Uterus (tissue), 4 donors: Measurements from ENCODE around the gene VAV3. TPM values are rescaled to one million over a fixed set of nuclear protein-coding genes. Genes with fewer than 3 reads are reported as not detected.

Source experiments
- DNase-seq, 2 donors: peaks; one replicate each; pipeline ENCODE4 v3.0.0-alpha.2; 2019 to 2020
- H3K27ac ChIP-seq, 2 donors: fragments of 200-600 bp; sonication (generic); 1 replicate in 1 of 2; 2 replicates in 1 of 2; pipeline ENCODE4 v1.5.1; 2016 to 2018
- H3K27me3 ChIP-seq, 2 donors: fragments of 200-600 bp; sonication (generic); one replicate each; pipeline ENCODE4 v1.5.1; 2018 to 2019; ENCODE audit warnings: control low read depth in 1 of 2
- H3K36me3 ChIP-seq, 2 donors: fragments of 200-600 bp; sonication (generic); one replicate each; pipeline ENCODE4 v1.5.1; 2019; ENCODE audit warnings: control low read depth in 1 of 2
- H3K4me1 ChIP-seq, 2 donors: fragments of 200-600 bp; sonication (generic); one replicate each; pipeline ENCODE4 v1.5.1; 2018 to 2019; ENCODE audit warnings: control low read depth in 1 of 2
- H3K4me3 ChIP-seq, 2 donors: fragments of 200-600 bp; sonication (generic); 1 replicate in 1 of 2; 2 replicates in 1 of 2; pipeline ENCODE4 v1.5.1; 2018 to 2019; ENCODE audit warnings: mild to moderate bottlenecking in 1 of 2
- H3K9me3 ChIP-seq, 2 donors: fragments of 200-600 bp; sonication (generic); one replicate each; pipeline ENCODE4 v1.5.1; 2019; ENCODE audit warnings: control low read depth in 1 of 2
- CTCF ChIP-seq, 4 experiments: fragments of 200-600 bp in 2 of 4; fragments of 450-650 bp in 2 of 4; sonication (generic) in 2 of 4; IDR thresholded peaks; one replicate each; pipeline ENCODE4 v1.5.1; 2016 to 2019; ENCODE audit warnings: antibody characterized with exemption in 4 of 4, mild to moderate bottlenecking in 2 of 4, moderate library complexity in 1 of 4
- POLR2A ChIP-seq, 2 donors: fragments of 450-650 bp; IDR thresholded peaks; one replicate each; pipeline ENCODE4 v1.6.1; 2016; ENCODE audit warnings: antibody characterized with exemption in 2 of 2, mild to moderate bottlenecking in 1 of 2, moderate library complexity in 1 of 2
- intact Hi-C: fragments of 100-400 bp; cut with DNase I; formaldehyde crosslinking; loops from one replicate; pipeline ENCODE4 v1.15.1; 2023; ENCODE audit warnings: low total_unique reads
- microRNA-seq: library from miRNA; unstranded; fragments of <30 nt; microRNA quantifications from one replicate; pipeline ENCODE4, GENCODE V29; 2016; ENCODE audit warnings: borderline microRNAs expressed, borderline replicate concordance
- small RNA-seq: library from RNA; depleted of rRNA; stranded (forward); fragments of <200 nt; gene quantifications from one replicate; pipeline ENCODE3, GENCODE V24; 2016
- total RNA-seq, 4 donors: library from RNA; depleted of rRNA in 3 of 4; stranded (reverse); fragments of >200 nt in 3 of 4; gene quantifications; one replicate each; pipeline versions ENCODE4 v1.1.0 to v1.2.4, GENCODE V29; 2014 to 2023
- donor health status: DM: yes; HTN: yes; CAD: no.

VAV3 gene
- total RNA-seq, 4 donors from 2014 or later = 0.88 to 22.5 (median 8.6) TPM

GRCh38 chr1:107524301-107524700, 440.7 kb downstream of the VAV3 start:
- intact Hi-C loops = no loop called here
- Histone ChIP-seq H3K27ac (no peak overlapping the region), H3K27me3 (no peaks in the 10 kb centered on the region), H3K4me3 (no peak overlapping the region), H3K4me1 (no peaks in the 10 kb centered on the region), H3K9me3 (no peaks in the 10 kb centered on the region), H3K36me3 (no peaks in the 10 kb centered on the region)
- no peak for TF ChIP-seq CTCF (IDR thresholded peaks at IDR 0.05)
- no peak for TF ChIP-seq POLR2A (IDR thresholded peaks at IDR 0.05)
- no peak for DNase-seq

- H3K9me3 ChIP-seq = no peaks in the 10 kb centered on the region
- TF ChIP-seq POLR2A (IDR thresholded peaks at IDR 0.05) (no peak), CTCF (IDR thresholded peaks at IDR 0.05) (no peak)
- no peak for DNase-seq
- H3K4me3 ChIP-seq = no peak overlapping the region
- no peaks in the 10 kb centered on the region for H3K27me3 ChIP-seq
- no peaks in the 10 kb centered on the region for H3K4me1 ChIP-seq
- H3K27ac ChIP-seq = no peak overlapping the region
- intact Hi-C loops = no loop called here
- no peaks in the 10 kb centered on the region for H3K36me3 ChIP-seq
Measured at GRCh38 chr1:107523736-107524135, 441.2 kb downstream of the VAV3 start.

- Histone ChIP-seq H3K9me3 (no peaks in the 10 kb centered on the region), H3K27ac (no peak overlapping the region), H3K27me3 (no peaks in the 10 kb centered on the region), H3K4me1 (no peaks in the 10 kb centered on the region), H3K4me3 (no peak overlapping the region), H3K36me3 (no peaks in the 10 kb centered on the region)
- intact Hi-C loops = no loop called here
- no peak for TF ChIP-seq POLR2A (IDR thresholded peaks at IDR 0.05)
- TF ChIP-seq CTCF (IDR thresholded peaks at IDR 0.05) = no peak
- no peak for DNase-seq
Measured at GRCh38 chr1:107523061-107523460, 441.9 kb downstream of the VAV3 start.

Small RNA genes lying within 50 kb of the gene (microRNA-seq; reads per million reads assigned to microRNA genes)
- not detected for gene MIR7852

Small RNA genes lying within 50 kb of the gene (small RNA-seq; reads per million reads assigned to genes)
- not detected for gene MIR7852

Other genes starting within 250 kb of the VAV3 start
- gene SLC25A24, start 235.2 kb upstream of the VAV3 start, total RNA-seq = 10 to 100 TPM; 28.9 to 64.2 (median 37.1) TPM